Activated CD4-positive, alpha-beta memory T cell treated with anti-CD3 and anti-CD28 coated beads, Interleukin-2, amount 10 ng/mL, durations not matched to agents 7 days and 5 days (primary cell): ENCODE data around the gene SHMT1. TPM values are rescaled to one million over a fixed set of nuclear protein-coding genes. Genes with fewer than 3 reads are reported as not detected.

Experiments used
- CTCF ChIA-PET: fragments of 350-600 bp; sonication (Branson Sonifier 250); formaldehyde crosslinking; loops from one replicate; lab custom pipeline; 2021; ENCODE audit warnings: antibody characterized with exemption, inconsistent platforms; lab: Charles Lee
- POLR2A ChIA-PET: fragments of 350-600 bp; sonication (Branson Sonifier 250); formaldehyde crosslinking; loops from one replicate; lab custom pipeline; 2021; ENCODE audit warnings: antibody characterized with exemption; lab: Charles Lee
- DNase-seq: peaks from one replicate; pipeline ENCODE4 v3.0.0-alpha.2; 2020
- H3K27ac Mint-ChIP-seq: one replicate; pipeline ENCODE4 v1.8.0; 2021; ENCODE audit warnings: mild to moderate bottlenecking, mixed read lengths
- H3K27me3 Mint-ChIP-seq: one replicate; pipeline ENCODE4 v1.8.0; 2021; ENCODE audit warnings: mixed read lengths
- H3K36me3 Mint-ChIP-seq: one replicate; pipeline ENCODE4 v1.8.0; 2021; ENCODE audit warnings: low read depth, mixed read lengths
- H3K4me1 Mint-ChIP-seq: one replicate; pipeline ENCODE4 v1.8.0; 2021; ENCODE audit warnings: mixed read lengths
- H3K4me3 Mint-ChIP-seq: one replicate; pipeline ENCODE4 v1.8.0; 2021; ENCODE audit warnings: mild to moderate bottlenecking, mixed read lengths
- H3K9me3 Mint-ChIP-seq: one replicate; pipeline ENCODE4 v1.8.0; 2021; ENCODE audit warnings: mixed read lengths
- total RNA-seq, 2 experiments: library from RNA; stranded (reverse); gene quantifications; one replicate each; pipeline ENCODE4 v1.2.3, GENCODE V29; 2021

The SHMT1 gene
- total RNA-seq, 2 experiments from 2014 or later, result 38.1 to 41.1 TPM

- Mint-ChIP-seq H3K4me1 (peaks cover 36% of the 10 kb centered on the region), H3K9me3 (no peaks in the 10 kb centered on the region), H3K27ac (no peak overlapping the region), H3K27me3 (no peaks in the 10 kb centered on the region), H3K4me3 (no peak overlapping the region), H3K36me3 (peaks cover 48% of the 10 kb centered on the region)
- POLR2A ChIA-PET, result no interaction called here
- DNase-seq, result no peak
- CTCF ChIA-PET, result no interaction called here
Measured at GRCh38 chr17:18328643-18329204, 34.6 kb downstream of the SHMT1 start.

DNA sequence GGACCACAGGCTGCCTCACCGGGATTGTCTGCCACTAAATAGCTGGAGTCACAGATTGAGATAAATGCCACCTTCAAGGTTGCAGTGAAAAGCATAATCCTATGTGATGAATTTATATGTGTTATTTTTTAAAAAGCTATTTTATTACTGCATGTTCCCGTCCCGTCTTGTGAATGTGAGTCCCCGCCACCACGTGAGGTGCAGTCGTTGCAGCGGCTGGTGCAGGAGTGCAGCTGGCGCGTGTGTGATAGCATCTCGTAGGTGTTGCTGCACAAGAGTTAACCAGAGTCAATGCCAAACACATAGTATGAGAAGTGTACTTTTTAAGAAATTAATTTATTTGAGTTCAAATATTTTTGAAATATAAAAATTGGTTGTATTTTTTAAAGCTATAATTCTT, 35.8 kb downstream of the SHMT1 start:
- peaks cover 30% of the 10 kb centered on the region for H3K4me1 Mint-ChIP-seq
- H3K27ac Mint-ChIP-seq, result no peak overlapping the region
- peaks cover 51% of the 10 kb centered on the region for H3K36me3 Mint-ChIP-seq
- no peaks in the 10 kb centered on the region for H3K27me3 Mint-ChIP-seq
- H3K4me3 Mint-ChIP-seq, result no peak overlapping the region
- POLR2A ChIA-PET, result interaction anchor here (1.4 to 1.6 kb wide), 2 partner anchors 9 to 21 kb away, joined by 5 read pairs; no protein-coding TSS in a partner anchor
- CTCF ChIA-PET, result no interaction called here
- no peak for DNase-seq
- H3K9me3 Mint-ChIP-seq, result no peaks in the 10 kb centered on the region

- peaks cover 49% of the 10 kb centered on the region for H3K36me3 Mint-ChIP-seq
- H3K27me3 Mint-ChIP-seq, result no peaks in the 10 kb centered on the region
- H3K9me3 Mint-ChIP-seq, result no peaks in the 10 kb centered on the region
- H3K4me1 Mint-ChIP-seq, result peaks cover 26% of the 10 kb centered on the region
- ChIA-PET CTCF (no interaction called here), POLR2A (interaction anchor here (1.4 to 1.6 kb wide), 2 partner anchors 10 to 21 kb away, joined by 5 read pairs; no protein-coding TSS in a partner anchor)
- no peak overlapping the region for H3K27ac Mint-ChIP-seq
- DNase-seq, result no peak
- H3K4me3 Mint-ChIP-seq, result no peak overlapping the region
Measured at GRCh38 chr17:18327093-18327492, 36.3 kb downstream of the SHMT1 start.

DNA sequence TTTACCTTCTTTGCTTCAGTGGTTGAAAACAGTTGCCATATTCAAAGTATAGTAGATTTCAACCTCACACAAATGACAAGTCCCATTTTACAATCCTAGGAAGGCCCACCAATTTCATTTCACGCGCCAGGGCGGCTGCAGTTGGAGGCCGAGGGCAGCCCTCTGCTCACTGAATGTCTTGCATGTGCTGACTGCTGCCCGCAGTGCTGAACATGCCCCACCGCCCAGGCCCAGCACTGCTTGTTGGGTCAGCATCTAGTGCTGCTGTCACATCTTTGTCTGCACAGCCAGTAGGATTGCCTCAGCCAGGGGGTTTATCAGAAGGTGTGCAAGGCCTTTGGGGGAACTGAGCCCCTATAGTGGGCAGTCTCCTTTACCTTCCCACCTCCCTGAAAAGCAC, 36.8 kb downstream of the SHMT1 start:
- no peak for DNase-seq
- H3K4me3 Mint-ChIP-seq, result no peak overlapping the region
- POLR2A ChIA-PET, result interaction anchor here (1.4 to 1.6 kb wide), 3 partner anchors 10 to 22 kb away, joined by 3 to 5 read pairs (median 5); partner anchors contain the start of genes SMCR8 and TOP3A
- H3K27me3 Mint-ChIP-seq, result no peaks in the 10 kb centered on the region
- no peak overlapping the region for H3K27ac Mint-ChIP-seq
- CTCF ChIA-PET, result no interaction called here
- no peaks in the 10 kb centered on the region for H3K9me3 Mint-ChIP-seq
- peaks cover 49% of the 10 kb centered on the region for H3K36me3 Mint-ChIP-seq
- peaks cover 23% of the 10 kb centered on the region for H3K4me1 Mint-ChIP-seq

- DNase-seq, result no peak
- ChIA-PET POLR2A (interaction anchor here (1.4 kb wide), 1 partner anchor 11 kb away, joined by 3 read pairs; the partner anchor contains the start of genes SMCR8 and TOP3A), CTCF (no interaction called here)
- Mint-ChIP-seq H3K4me3 (no peak overlapping the region), H3K9me3 (no peaks in the 10 kb centered on the region), H3K36me3 (peaks cover 49% of the 10 kb centered on the region), H3K4me1 (peaks cover 18% of the 10 kb centered on the region), H3K27me3 (no peaks in the 10 kb centered on the region), H3K27ac (no peak overlapping the region)
Measured at GRCh38 chr17:18326039-18326438, 37.3 kb downstream of the SHMT1 start.

DNA sequence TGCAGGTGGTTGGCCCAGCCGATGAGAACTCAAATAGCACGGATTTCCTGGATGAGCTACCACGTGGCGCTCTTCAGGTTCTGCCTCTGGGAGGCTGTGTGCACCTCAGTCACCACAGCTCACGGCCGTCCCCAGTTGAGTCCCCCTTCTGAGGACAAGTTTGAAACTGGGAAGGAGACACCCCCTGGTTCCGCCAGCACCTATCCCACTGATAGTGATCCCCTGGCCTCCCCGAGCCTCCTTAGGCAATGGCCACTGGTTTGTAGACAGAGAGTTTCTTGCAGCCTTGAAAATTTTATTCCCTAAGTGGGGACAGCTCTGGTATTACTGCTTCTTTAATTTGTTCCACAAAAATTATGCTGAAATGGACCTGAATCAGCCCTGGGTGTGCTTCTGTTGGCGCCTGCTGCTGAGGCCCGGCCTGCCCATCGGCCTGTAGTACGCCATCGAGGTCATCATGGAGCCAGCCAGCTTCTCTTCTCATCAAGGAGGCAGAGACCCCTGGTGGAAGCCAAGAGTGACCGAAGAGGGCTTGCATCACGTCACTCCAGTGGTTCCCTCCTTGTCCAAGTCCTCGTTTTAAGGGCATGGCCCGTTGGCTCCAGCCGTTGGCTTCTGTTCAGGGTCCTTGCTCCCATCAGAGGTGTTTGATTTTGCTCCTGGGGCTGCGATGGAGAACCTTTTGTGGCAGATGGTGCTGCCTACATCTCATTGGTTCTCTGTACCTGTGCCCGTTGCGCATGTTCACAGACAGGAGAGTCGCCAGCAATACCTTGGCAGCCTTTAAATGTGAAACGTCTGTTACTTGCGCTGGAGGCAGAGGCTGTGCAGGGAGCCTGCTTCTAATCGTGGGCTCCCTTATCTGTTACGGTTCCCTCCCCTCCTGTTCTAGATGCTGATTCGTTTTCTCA, 39.0 kb downstream of the SHMT1 start:
- Mint-ChIP-seq H3K4me3 (no peak overlapping the region), H3K36me3 (peaks cover 42% of the 10 kb centered on the region), H3K27ac (no peak overlapping the region), H3K9me3 (no peaks in the 10 kb centered on the region), H3K4me1 (peaks cover 32% of the 10 kb centered on the region), H3K27me3 (no peaks in the 10 kb centered on the region)
- no peak for DNase-seq
- ChIA-PET CTCF (no interaction called here), POLR2A (interaction anchor here (0.7 to 2.4 kb wide), 2 partner anchors 8 to 25 kb away, joined by 3 to 7 read pairs; no protein-coding TSS in a partner anchor)

GRCh38 chr17:18323507-18324139, 39.7 kb downstream of the SHMT1 start:
- peaks cover 42% of the 10 kb centered on the region for H3K36me3 Mint-ChIP-seq
- POLR2A ChIA-PET, result interaction anchor here (0.7 to 2.4 kb wide), 2 partner anchors 9 to 26 kb away, joined by 3 to 7 read pairs; no protein-coding TSS in a partner anchor
- no peak overlapping the region for H3K27ac Mint-ChIP-seq

GRCh38 chr17:18323007-18323406, 40.3 kb downstream of the SHMT1 start:
- no peak overlapping the region for H3K27ac Mint-ChIP-seq
- DNase-seq, result no peak

More at GRCh38 chr17:18323507-18324139, 39.7 kb downstream of the SHMT1 start:
- H3K9me3 Mint-ChIP-seq, result no peaks in the 10 kb centered on the region
- CTCF ChIA-PET, result no interaction called here
- DNase-seq, result no peak
- no peak overlapping the region for H3K4me3 Mint-ChIP-seq
- peaks cover 40% of the 10 kb centered on the region for H3K4me1 Mint-ChIP-seq
- no peaks in the 10 kb centered on the region for H3K27me3 Mint-ChIP-seq

DNA sequence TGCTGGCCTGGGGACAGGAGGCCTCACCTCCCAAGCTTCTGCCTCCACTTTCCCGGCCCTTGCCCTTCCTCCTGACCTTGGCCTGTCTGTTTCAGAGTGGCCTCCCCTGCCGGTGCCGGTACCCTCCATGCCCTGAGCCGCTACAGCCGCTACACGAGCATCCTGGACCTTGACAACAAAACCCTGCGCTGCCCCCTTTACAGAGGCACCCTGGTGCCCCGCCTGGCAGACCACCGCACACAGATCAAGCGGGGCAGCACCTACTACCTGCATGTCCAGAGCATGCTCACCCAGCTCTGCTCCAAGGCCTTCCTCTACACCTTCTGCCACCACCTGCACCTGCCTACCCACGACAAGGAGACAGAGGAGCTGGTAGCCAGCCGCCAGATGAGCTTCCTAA, 40.8 kb downstream of the SHMT1 start:
- Mint-ChIP-seq H3K27ac (no peak overlapping the region), H3K36me3 (peaks cover 44% of the 10 kb centered on the region), H3K9me3 (no peaks in the 10 kb centered on the region), H3K27me3 (no peaks in the 10 kb centered on the region), H3K4me3 (no peak overlapping the region), H3K4me1 (peaks cover 49% of the 10 kb centered on the region)
- POLR2A ChIA-PET, result interaction anchor here (2.4 kb wide), 1 partner anchor 10 kb away, joined by 7 read pairs; no protein-coding TSS in a partner anchor
- CTCF ChIA-PET, result no interaction called here
- no peak for DNase-seq

More at GRCh38 chr17:18323007-18323406, 40.3 kb downstream of the SHMT1 start:
- H3K36me3 Mint-ChIP-seq, result peaks cover 40% of the 10 kb centered on the region
- POLR2A ChIA-PET, result interaction anchor here (2.4 kb wide), 1 partner anchor 9 kb away, joined by 7 read pairs; no protein-coding TSS in a partner anchor
- H3K4me3 Mint-ChIP-seq, result no peak overlapping the region
- CTCF ChIA-PET, result no interaction called here
- no peaks in the 10 kb centered on the region for H3K27me3 Mint-ChIP-seq
- H3K9me3 Mint-ChIP-seq, result no peaks in the 10 kb centered on the region
- peaks cover 44% of the 10 kb centered on the region for H3K4me1 Mint-ChIP-seq

GRCh38 chr17:18321309-18321708, 42.0 kb downstream of the SHMT1 start:
- Mint-ChIP-seq H3K36me3 (peaks cover 44% of the 10 kb centered on the region), H3K4me3 (no peak overlapping the region), H3K9me3 (no peaks in the 10 kb centered on the region), H3K27ac (no peak overlapping the region), H3K4me1 (peaks cover 56% of the 10 kb centered on the region), H3K27me3 (no peaks in the 10 kb centered on the region)
- POLR2A ChIA-PET, result interaction anchor here (1.9 kb wide), 1 partner anchor 11 kb away, joined by 8 read pairs; no protein-coding TSS in a partner anchor
- no peak for DNase-seq
- CTCF ChIA-PET, result no interaction called here

GRCh38 chr17:18320301-18320700, 43.0 kb downstream of the SHMT1 start:
- no peak overlapping the region for H3K4me3 Mint-ChIP-seq
- peaks cover 59% of the 10 kb centered on the region for H3K4me1 Mint-ChIP-seq
- H3K36me3 Mint-ChIP-seq, result peaks cover 50% of the 10 kb centered on the region
- no peaks in the 10 kb centered on the region for H3K9me3 Mint-ChIP-seq
- POLR2A ChIA-PET, result interaction anchor here (1.0 to 1.9 kb wide), 4 partner anchors 12 to 66 kb away, joined by 3 to 8 read pairs (median 3); partner anchors contain the start of gene SHMT1
- DNase-seq, result no peak
- no peak overlapping the region for H3K27ac Mint-ChIP-seq
- H3K27me3 Mint-ChIP-seq, result no peaks in the 10 kb centered on the region
- CTCF ChIA-PET, result interaction anchor here (0.9 kb wide), 1 partner anchor 11 kb away, joined by 3 read pairs; no protein-coding TSS in a partner anchor

GRCh38 chr17:18319604-18320256, 43.6 kb downstream of the SHMT1 start:
- DNase-seq, result no peak
- ChIA-PET CTCF (interaction anchor here (0.9 kb wide), 1 partner anchor 11 kb away, joined by 3 read pairs; no protein-coding TSS in a partner anchor), POLR2A (interaction anchor here (1.0 to 1.9 kb wide), 4 partner anchors 13 to 66 kb away, joined by 3 to 8 read pairs (median 3); partner anchors contain the start of gene SHMT1)
- Mint-ChIP-seq H3K9me3 (no peaks in the 10 kb centered on the region), H3K4me1 (peaks cover 54% of the 10 kb centered on the region), H3K36me3 (peaks cover 48% of the 10 kb centered on the region), H3K4me3 (no peak overlapping the region), H3K27me3 (no peaks in the 10 kb centered on the region), H3K27ac (no peak overlapping the region)
